ENCODE results near the gene INO80D. TPM values are rescaled to one million over a fixed set of nuclear protein-coding genes. Genes with fewer than 3 reads are reported as not detected.

Gene INO80D
- total and polyA plus RNA-seq, 2 of the 8 experiments (the other 6 are each of a cell fraction or from before 2014, with no cell fraction given), result 6.2 to 37.4 TPM

DNA sequence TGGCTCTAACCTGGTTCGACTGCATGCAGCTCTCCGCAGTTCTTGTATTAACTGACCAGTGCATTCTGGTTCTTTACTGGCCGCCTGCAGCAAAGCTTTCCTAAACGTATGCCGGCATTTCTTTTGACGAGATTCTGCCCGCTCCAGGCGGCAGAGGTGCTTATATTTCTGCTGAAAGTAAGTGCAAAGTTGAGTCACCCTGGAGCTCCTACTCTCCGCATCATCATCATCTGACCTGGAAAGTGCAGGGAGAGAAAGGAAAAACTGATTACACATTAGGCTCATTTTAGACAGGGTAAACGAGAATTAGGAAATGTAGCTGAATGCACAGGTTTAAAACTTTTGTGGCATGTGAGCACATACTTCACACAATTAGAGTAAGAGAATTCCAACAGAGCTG, 57.9 kb downstream of the INO80D start (continued):
- no peak for TF ChIP-seq ZNF274 (IDR thresholded peaks at IDR 0.05; ENCODE audit: borderline replicate concordance, extremely low read depth, low read length)

All from H1 (cell line).